ENCODE measurements around the gene PLCB1. TPM values are rescaled to one million over a fixed set of nuclear protein-coding genes. Genes with fewer than 3 reads are reported as not detected.

PLCB1 gene
- total and polyA plus RNA-seq, 2 experiments from 2014 or later: 14.9 to 20.7 TPM

DNA sequence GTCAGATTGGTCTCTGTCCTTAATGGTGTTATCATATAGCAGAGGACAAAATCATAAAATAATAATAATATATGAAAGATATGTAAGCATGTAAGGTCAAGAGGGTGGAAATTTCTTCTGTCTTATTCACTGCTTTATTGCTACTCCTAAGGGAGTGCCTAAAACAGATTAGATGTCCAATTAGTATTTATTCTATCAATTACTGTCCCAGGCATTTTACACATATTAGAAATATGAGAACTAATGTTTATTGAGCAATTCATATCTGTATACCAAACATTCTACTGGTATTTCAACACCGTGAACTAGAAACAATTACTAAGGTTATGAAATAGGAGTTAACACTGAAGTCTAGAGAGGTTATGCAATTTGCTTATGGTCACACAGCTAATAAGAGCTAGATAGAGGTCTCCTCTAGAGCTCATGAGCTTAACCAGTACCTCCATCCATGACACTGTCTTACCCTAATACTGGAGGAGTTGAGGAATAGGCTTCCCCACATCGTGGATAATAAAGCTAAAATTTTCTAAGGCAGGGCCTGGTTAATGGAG lies 302.3 kb downstream of the PLCB1 start:
- Mint-ChIP-seq H3K9me3 (no peaks in the 10 kb centered on the region), H3K4me1 (peaks cover 23% of the 10 kb centered on the region), H3K36me3 (ENCODE audit: low read depth) (no peaks in the 10 kb centered on the region), H3K27ac (no peak overlapping the region), H3K27me3 (ENCODE audit: insufficient read depth, low read depth, poor library complexity) (no peaks in the 10 kb centered on the region), H3K4me3 (no peak overlapping the region)
- H3K36me3 ChIP-seq (ENCODE audit: insufficient read depth): no peaks in the 10 kb centered on the region
- H4K20me1 ChIP-seq (replicated peaks; ENCODE audit: insufficient read depth): peaks cover 4% of the 10 kb centered on the region
- H3K79me2 ChIP-seq (replicated peaks; ENCODE audit: insufficient read depth): no peaks in the 10 kb centered on the region
- H3K27ac ChIP-seq (ENCODE audit: low read depth): no peak overlapping the region
- no peak overlapping the region for H2AFZ ChIP-seq
- no peak overlapping the region for H3K4me3 ChIP-seq
- H3K9me2 ChIP-seq (ENCODE audit: insufficient read depth): no peaks in the 10 kb centered on the region
- no peak for DNase-seq (ENCODE audit: low spot score)
- no peaks in the 10 kb centered on the region for H3K27me3 ChIP-seq (ENCODE audit: insufficient read depth)
- no peak overlapping the region for H3K4me2 ChIP-seq
- no peaks in the 10 kb centered on the region for H3F3A ChIP-seq (replicated peaks; ENCODE audit: low read depth)
- peaks cover 25% of the 10 kb centered on the region for H3K4me1 ChIP-seq (ENCODE audit: insufficient read depth)
- no peak for ATAC-seq
- TF ChIP-seq, protein P1, sequence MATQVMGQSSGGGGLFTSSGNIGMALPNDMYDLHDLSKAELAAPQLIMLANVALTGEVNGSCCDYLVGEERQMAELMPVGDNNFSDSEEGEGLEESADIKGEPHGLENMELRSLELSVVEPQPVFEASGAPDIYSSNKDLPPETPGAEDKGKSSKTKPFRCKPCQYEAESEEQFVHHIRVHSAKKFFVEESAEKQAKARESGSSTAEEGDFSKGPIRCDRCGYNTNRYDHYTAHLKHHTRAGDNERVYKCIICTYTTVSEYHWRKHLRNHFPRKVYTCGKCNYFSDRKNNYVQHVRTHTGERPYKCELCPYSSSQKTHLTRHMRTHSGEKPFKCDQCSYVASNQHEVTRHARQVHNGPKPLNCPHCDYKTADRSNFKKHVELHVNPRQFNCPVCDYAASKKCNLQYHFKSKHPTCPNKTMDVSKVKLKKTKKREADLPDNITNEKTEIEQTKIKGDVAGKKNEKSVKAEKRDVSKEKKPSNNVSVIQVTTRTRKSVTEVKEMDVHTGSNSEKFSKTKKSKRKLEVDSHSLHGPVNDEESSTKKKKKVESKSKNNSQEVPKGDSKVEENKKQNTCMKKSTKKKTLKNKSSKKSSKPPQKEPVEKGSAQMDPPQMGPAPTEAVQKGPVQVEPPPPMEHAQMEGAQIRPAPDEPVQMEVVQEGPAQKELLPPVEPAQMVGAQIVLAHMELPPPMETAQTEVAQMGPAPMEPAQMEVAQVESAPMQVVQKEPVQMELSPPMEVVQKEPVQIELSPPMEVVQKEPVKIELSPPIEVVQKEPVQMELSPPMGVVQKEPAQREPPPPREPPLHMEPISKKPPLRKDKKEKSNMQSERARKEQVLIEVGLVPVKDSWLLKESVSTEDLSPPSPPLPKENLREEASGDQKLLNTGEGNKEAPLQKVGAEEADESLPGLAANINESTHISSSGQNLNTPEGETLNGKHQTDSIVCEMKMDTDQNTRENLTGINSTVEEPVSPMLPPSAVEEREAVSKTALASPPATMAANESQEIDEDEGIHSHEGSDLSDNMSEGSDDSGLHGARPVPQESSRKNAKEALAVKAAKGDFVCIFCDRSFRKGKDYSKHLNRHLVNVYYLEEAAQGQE (IDR thresholded peaks at IDR 0.05; ENCODE audit: unreplicated experiment): no peak
- TF ChIP-seq NANOG (IDR thresholded peaks at IDR 0.05; ENCODE audit: borderline replicate concordance): no peak
- TF ChIP-seq, protein P2, sequence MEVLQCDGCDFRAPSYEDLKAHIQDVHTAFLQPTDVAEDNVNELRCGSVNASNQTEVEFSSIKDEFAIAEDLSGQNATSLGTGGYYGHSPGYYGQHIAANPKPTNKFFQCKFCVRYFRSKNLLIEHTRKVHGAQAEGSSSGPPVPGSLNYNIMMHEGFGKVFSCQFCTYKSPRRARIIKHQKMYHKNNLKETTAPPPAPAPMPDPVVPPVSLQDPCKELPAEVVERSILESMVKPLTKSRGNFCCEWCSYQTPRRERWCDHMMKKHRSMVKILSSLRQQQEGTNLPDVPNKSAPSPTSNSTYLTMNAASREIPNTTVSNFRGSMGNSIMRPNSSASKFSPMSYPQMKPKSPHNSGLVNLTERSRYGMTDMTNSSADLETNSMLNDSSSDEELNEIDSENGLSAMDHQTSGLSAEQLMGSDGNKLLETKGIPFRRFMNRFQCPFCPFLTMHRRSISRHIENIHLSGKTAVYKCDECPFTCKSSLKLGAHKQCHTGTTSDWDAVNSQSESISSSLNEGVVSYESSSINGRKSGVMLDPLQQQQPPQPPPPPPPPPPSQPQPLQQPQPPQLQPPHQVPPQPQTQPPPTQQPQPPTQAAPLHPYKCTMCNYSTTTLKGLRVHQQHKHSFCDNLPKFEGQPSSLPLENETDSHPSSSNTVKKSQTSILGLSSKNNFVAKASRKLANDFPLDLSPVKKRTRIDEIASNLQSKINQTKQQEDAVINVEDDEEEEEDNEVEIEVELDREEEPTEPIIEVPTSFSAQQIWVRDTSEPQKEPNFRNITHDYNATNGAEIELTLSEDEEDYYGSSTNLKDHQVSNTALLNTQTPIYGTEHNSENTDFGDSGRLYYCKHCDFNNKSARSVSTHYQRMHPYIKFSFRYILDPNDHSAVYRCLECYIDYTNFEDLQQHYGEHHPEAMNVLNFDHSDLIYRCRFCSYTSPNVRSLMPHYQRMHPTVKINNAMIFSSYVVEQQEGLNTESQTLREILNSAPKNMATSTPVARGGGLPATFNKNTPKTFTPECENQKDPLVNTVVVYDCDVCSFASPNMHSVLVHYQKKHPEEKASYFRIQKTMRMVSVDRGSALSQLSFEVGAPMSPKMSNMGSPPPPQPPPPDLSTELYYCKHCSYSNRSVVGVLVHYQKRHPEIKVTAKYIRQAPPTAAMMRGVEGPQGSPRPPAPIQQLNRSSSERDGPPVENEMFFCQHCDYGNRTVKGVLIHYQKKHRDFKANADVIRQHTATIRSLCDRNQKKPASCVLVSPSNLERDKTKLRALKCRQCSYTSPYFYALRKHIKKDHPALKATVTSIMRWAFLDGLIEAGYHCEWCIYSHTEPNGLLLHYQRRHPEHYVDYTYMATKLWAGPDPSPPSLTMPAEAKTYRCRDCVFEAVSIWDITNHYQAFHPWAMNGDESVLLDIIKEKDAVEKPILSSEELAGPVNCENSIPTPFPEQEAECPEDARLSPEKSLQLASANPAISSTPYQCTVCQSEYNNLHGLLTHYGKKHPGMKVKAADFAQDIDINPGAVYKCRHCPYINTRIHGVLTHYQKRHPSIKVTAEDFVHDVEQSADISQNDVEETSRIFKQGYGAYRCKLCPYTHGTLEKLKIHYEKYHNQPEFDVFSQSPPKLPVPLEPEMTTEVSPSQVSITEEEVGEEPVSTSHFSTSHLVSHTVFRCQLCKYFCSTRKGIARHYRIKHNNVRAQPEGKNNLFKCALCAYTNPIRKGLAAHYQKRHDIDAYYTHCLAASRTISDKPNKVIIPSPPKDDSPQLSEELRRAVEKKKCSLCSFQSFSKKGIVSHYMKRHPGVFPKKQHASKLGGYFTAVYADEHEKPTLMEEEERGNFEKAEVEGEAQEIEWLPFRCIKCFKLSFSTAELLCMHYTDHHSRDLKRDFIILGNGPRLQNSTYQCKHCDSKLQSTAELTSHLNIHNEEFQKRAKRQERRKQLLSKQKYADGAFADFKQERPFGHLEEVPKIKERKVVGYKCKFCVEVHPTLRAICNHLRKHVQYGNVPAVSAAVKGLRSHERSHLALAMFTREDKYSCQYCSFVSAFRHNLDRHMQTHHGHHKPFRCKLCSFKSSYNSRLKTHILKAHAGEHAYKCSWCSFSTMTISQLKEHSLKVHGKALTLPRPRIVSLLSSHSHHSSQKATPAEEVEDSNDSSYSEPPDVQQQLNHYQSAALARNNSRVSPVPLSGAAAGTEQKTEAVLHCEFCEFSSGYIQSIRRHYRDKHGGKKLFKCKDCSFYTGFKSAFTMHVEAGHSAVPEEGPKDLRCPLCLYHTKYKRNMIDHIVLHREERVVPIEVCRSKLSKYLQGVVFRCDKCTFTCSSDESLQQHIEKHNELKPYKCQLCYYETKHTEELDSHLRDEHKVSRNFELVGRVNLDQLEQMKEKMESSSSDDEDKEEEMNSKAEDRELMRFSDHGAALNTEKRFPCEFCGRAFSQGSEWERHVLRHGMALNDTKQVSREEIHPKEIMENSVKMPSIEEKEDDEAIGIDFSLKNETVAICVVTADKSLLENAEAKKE (CRISPR knock-in tag; IDR thresholded peaks at IDR 0.05): no peak
- TF ChIP-seq, protein P3, sequence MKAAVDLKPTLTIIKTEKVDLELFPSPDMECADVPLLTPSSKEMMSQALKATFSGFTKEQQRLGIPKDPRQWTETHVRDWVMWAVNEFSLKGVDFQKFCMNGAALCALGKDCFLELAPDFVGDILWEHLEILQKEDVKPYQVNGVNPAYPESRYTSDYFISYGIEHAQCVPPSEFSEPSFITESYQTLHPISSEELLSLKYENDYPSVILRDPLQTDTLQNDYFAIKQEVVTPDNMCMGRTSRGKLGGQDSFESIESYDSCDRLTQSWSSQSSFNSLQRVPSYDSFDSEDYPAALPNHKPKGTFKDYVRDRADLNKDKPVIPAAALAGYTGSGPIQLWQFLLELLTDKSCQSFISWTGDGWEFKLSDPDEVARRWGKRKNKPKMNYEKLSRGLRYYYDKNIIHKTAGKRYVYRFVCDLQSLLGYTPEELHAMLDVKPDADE (IDR thresholded peaks at IDR 0.05): no peak
- TF ChIP-seq EZH2phosphoT487 (IDR thresholded peaks at IDR 0.05; ENCODE audit: unreplicated experiment): no peak
- TF ChIP-seq POLR2AphosphoS5 (IDR thresholded peaks at IDR 0.05; ENCODE audit: low read depth): no peak
- no peak for TF ChIP-seq ZNF114 (CRISPR knock-in tag; IDR thresholded peaks at IDR 0.05)
- TF ChIP-seq EZH2 (IDR thresholded peaks at IDR 0.05; ENCODE audit: low read depth, unreplicated experiment): no peak
- no peak for TF ChIP-seq STAT1 (IDR thresholded peaks at IDR 0.05; ENCODE audit: unreplicated experiment)
- TF ChIP-seq, protein P4, sequence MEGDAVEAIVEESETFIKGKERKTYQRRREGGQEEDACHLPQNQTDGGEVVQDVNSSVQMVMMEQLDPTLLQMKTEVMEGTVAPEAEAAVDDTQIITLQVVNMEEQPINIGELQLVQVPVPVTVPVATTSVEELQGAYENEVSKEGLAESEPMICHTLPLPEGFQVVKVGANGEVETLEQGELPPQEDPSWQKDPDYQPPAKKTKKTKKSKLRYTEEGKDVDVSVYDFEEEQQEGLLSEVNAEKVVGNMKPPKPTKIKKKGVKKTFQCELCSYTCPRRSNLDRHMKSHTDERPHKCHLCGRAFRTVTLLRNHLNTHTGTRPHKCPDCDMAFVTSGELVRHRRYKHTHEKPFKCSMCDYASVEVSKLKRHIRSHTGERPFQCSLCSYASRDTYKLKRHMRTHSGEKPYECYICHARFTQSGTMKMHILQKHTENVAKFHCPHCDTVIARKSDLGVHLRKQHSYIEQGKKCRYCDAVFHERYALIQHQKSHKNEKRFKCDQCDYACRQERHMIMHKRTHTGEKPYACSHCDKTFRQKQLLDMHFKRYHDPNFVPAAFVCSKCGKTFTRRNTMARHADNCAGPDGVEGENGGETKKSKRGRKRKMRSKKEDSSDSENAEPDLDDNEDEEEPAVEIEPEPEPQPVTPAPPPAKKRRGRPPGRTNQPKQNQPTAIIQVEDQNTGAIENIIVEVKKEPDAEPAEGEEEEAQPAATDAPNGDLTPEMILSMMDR (conservative IDR thresholded peaks at IDR 0.05; ENCODE audit: low read depth in 2 of 2): no peak
- TF ChIP-seq ZNF331 (CRISPR knock-in tag; IDR thresholded peaks at IDR 0.05; ENCODE audit: low read depth): no peak
- TF ChIP-seq CREB1 (CRISPR knock-in tag; IDR thresholded peaks at IDR 0.05; ENCODE audit: low read depth): no peak
- no peak for TF ChIP-seq JUNB (IDR thresholded peaks at IDR 0.05; ENCODE audit: unreplicated experiment)
